Left renal cortex interstitium (tissue), 4 donors: ENCODE results near the gene PLCL1. TPM values are rescaled to one million over a fixed set of nuclear protein-coding genes. Genes with fewer than 3 reads are reported as not detected.

ENCODE experiments used
- polyA plus RNA-seq, 4 donors: library from polyadenylated mRNA; unstranded; fragments of 120-200 nt; gene quantifications; one replicate each; pipeline ENCODE4 v1.2.1, GENCODE V29; 2013; ENCODE audit not compliant: insufficient read length in 4 of 4

The PLCL1 gene
- polyA plus RNA-seq, 4 donors, result 14.2 to 23.3 (median 15.3) TPM

Other genes starting within 250 kb of the PLCL1 start
- 10 to 100 TPM; 17.0 to 23.3 (median 21.2) TPM for gene RFTN2, start 129.0 kb upstream of the PLCL1 start, polyA plus RNA-seq
- 1 to 10 TPM; 7.1 to 8.7 (median 8.0) TPM for gene MARS2, start 99.2 kb upstream of the PLCL1 start, polyA plus RNA-seq
- under 1 TPM in 2 of 4 donors, not detected in 2; 0.05 to 0.18 TPM for gene BOLL, start 19.3 kb upstream of the PLCL1 start, polyA plus RNA-seq